Keratinocyte (primary cell): ENCODE results near the gene ZNF524.

ENCODE experiments used
- CTCF ChIP-seq, 3 experiments: IDR thresholded peaks in 1 of 3; conservative IDR thresholded peaks in 1 of 3; optimal IDR thresholded peaks in 1 of 3; 2 replicates in 2 of 3; 3 replicates in 1 of 3; pipeline versions ENCODE3 to v1.5.1; 2011; ENCODE audit warnings: low read length in 3 of 3, mild to moderate bottlenecking in 3 of 3, moderate library complexity in 2 of 3, control low read depth in 1 of 3, inconsistent platforms in 1 of 3; ENCODE audit not compliant: insufficient read depth in 2 of 3; ENCODE audit errors: extremely low read depth in 1 of 3
- EZH2 ChIP-seq: IDR thresholded peaks from one replicate; pipeline ENCODE4 v1.6.1; 2012; ENCODE audit warnings: inconsistent platforms, mild to moderate bottlenecking, low read length, moderate library complexity

DNA sequence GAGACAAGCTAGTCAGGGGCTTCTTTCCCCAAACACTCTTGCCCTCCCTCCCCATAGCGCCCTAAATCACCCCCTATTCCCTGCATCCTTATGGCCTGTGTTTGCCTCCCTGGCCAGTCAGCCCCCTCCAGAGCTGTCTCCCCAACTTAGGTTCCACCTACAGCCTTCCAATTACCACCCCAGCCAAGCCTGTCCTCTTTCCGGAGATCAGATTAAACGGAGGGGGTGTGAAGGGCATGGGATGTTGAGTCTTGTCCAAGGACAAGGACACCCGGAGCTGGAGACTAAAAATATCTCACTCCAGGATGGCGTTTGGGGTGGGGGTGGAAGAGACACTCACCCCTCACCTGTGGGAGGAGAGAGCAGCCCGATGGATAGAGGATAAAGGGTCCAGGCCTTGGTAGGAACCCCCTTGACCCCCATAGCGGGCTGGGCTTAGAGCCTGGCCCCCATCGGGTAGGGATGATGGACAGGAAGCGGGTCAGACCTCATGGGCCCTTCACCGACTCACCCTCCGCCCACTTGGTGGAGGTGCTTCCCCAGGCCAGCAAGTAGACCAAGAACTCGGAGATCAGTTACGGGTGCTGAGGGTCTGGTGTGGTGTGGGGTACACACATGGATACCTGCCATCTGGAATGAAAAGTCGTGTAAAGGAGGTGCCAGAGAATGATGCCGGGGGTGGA is 11.4 kb downstream of the ZNF524 start:
- no peak for TF ChIP-seq CTCF (optimal IDR thresholded peaks at IDR 0.05 in 1 of 3, IDR thresholded peaks at IDR 0.05 in 1 of 3, conservative IDR thresholded peaks at IDR 0.05 in 1 of 3; ENCODE audit: extremely low read depth in 1 of 3, insufficient read depth in 2 of 3, low read length in 3 of 3)
- no peak for TF ChIP-seq EZH2
